HepG2 (cell line): Measurements from ENCODE around the gene GUK1. TPM values are rescaled to one million over a fixed set of nuclear protein-coding genes. Genes with fewer than 3 reads are reported as not detected.

Experiments
- ATAC-seq: fragments of 200-7000 bp; cut with Tn5 transposase; 3 replicates; pipeline ENCODE4 v1.9.1; 2020; ENCODE audit warnings: mild to moderate bottlenecking, moderate library complexity
- BruUV-seq: library from RNA; stranded (reverse); fragments of 400-500 nt; replicated peaks from 2 replicates; lab custom pipeline; 2021; lab: Mats Ljungman, UMichigan
- CTCF ChIA-PET: fragments of 300-600 bp; formaldehyde crosslinking; extraction: SDS; loops from one replicate; lab custom pipeline; 2021; ENCODE audit warnings: low total read pairs, inconsistent platforms, low intra/inter-chr PET ratio; lab: Yijun Ruan, JAX
- POLR2A ChIA-PET: fragments of 350-600 bp; sonication (Branson Sonifier 250); formaldehyde crosslinking; loops from one replicate; lab custom pipeline; 2020; ENCODE audit warnings: antibody characterized with exemption, inconsistent platforms; lab: Yijun Ruan, JAX
- DNase-seq: peaks from one replicate; pipeline ENCODE4 v3.0.0-alpha.2; 2015; ENCODE audit warnings: low spot score
- FAIRE-seq: peaks from 3 replicates; lab custom pipeline; 2011; peaks lifted over from hg19 to GRCh38; lab: Jason Lieb, UNC
- H2AFZ ChIP-seq: one replicate; pipeline ENCODE4 v1.6.1; 2011; ENCODE audit warnings: low read length, inconsistent platforms
- H3K27ac ChIP-seq: fragments of 300-600 bp; 3 replicates; pipeline ENCODE4 v1.8.0; 2011; ENCODE audit warnings: mixed run types, mild to moderate bottlenecking, mixed read lengths, low read length, inconsistent platforms; ENCODE audit not compliant: insufficient read depth; ENCODE audit errors: extremely low read length
- H3K27me3 ChIP-seq, 2 experiments: fragments of 200-600 bp in 1 of 2; 2 replicates in 1 of 2; 3 replicates in 1 of 2; pipeline versions ENCODE4 v1.6.0 to v1.8.0; 2011; ENCODE audit warnings: low read length in 2 of 2, mild to moderate bottlenecking in 2 of 2, moderate library complexity in 2 of 2, inconsistent platforms in 1 of 2; ENCODE audit not compliant: insufficient read depth in 2 of 2, control insufficient read depth in 1 of 2
- H3K36me3 ChIP-seq, 2 experiments: fragments of 200-600 bp in 1 of 2; replicated peaks in 1 of 2; 2 replicates in 1 of 2; 3 replicates in 1 of 2; pipeline versions ENCODE4 v1.5.1 to v1.8.0; 2011; ENCODE audit warnings: low read length in 2 of 2, inconsistent platforms in 1 of 2; ENCODE audit not compliant: insufficient read depth in 2 of 2, control insufficient read depth in 1 of 2
- H3K4me1 ChIP-seq: 2 replicates; pipeline ENCODE4 v1.5.1; 2012; ENCODE audit warnings: low read length, inconsistent platforms; ENCODE audit not compliant: insufficient read depth
- H3K4me2 ChIP-seq: 2 replicates; pipeline ENCODE4 v1.6.0; 2011; ENCODE audit warnings: low read depth, low read length, inconsistent platforms
- H3K4me3 ChIP-seq, 3 experiments: fragments of 200-600 bp in 1 of 3; sonication (generic), shearing (Covaris generic) in 1 of 3; replicated peaks in 1 of 3; 2 replicates each; pipeline ENCODE4 v1.5.1; 2011 to 2016; ENCODE audit warnings: low read length in 3 of 3, inconsistent platforms in 2 of 3, low read depth in 2 of 3, mild to moderate bottlenecking in 2 of 3, control low read depth in 1 of 3, mixed read lengths in 1 of 3; ENCODE audit not compliant: insufficient read depth in 1 of 3
- H3K79me2 ChIP-seq: one replicate; pipeline ENCODE4 v1.6.1; 2011; ENCODE audit warnings: low read length, inconsistent platforms; ENCODE audit not compliant: insufficient read depth
- H3K9ac ChIP-seq: 2 replicates; pipeline ENCODE4 v1.6.0; 2011; ENCODE audit warnings: mild to moderate bottlenecking, low read depth, low read length, inconsistent platforms; ENCODE audit not compliant: insufficient read depth
- H3K9me3 ChIP-seq: 2 replicates; pipeline ENCODE4 v1.5.1; 2012; ENCODE audit warnings: mild to moderate bottlenecking, low read length
- H4K20me1 ChIP-seq: 2 replicates; pipeline ENCODE4 v1.6.0; 2011; ENCODE audit warnings: inconsistent platforms, mild to moderate bottlenecking, low read length, moderate library complexity; ENCODE audit not compliant: insufficient read depth
- AGO2 ChIP-seq: fragments of 200-400 bp; formaldehyde crosslinking; optimal IDR thresholded peaks from 2 replicates; pipeline ENCODE3; 2017; ENCODE audit warnings: mild to moderate bottlenecking, low read depth, low read length, moderate library complexity
- HMG20B ChIP-seq: conservative IDR thresholded peaks from 2 replicates; pipeline ENCODE4 v1.6.1; 2016; ENCODE audit warnings: missing genetic modification reagents, missing compliant biosample characterization
- ZNF138 ChIP-seq: sonication (generic); formaldehyde crosslinking; IDR thresholded peaks from 2 replicates; pipeline ENCODE4 v1.5.0; 2020; ENCODE audit warnings: mild to moderate bottlenecking, low read depth, missing genetic modification reagents
- ZNF232 ChIP-seq: sonication (generic); formaldehyde crosslinking; IDR thresholded peaks from 2 replicates; pipeline ENCODE4 v1.4.0; 2020; ENCODE audit warnings: missing genetic modification reagents, borderline replicate concordance
- ZNF441 ChIP-seq: sonication (generic); formaldehyde crosslinking; IDR thresholded peaks from 2 replicates; pipeline ENCODE4 v1.7.0; 2021; ENCODE audit warnings: missing genetic modification reagents, borderline replicate concordance
- WGBS: methylation state at CpG from one replicate; pipeline ENCODE4 v1.1.6; 2017; ENCODE audit warnings: low lambda C conversion rate; 5-methylcytosine and 5-hydroxymethylcytosine counted together
- in situ Hi-C: cut with HindIII; loops from 2 replicates; pipeline ENCODE4 v1.10.0; 2017; ENCODE audit warnings: low pct_unique_long_range_greater_than_20kb; ENCODE audit not compliant: extremely low pct_ligation_motif_present
- intact Hi-C: fragments of 100-400 bp; cut with micrococcal nuclease; formaldehyde crosslinking; loops from one replicate; pipeline ENCODE4 v1.10.0; 2022; ENCODE audit not compliant: unreplicated experiment
- polyA plus RNA-seq, 8 experiments: library from polyadenylated mRNA; depleted of rRNA in 3 of 8; stranded (reverse) in 7 of 8; unstranded in 1 of 8; fragments of >200 nt; fragmentation: Illumina TruSeq in 4 of 8; extraction: Trizol in 4 of 8; gene quantifications; 2 replicates each; pipeline versions ENCODE4 v1.2.1 to v1.2.3, GENCODE V29; 2011 to 2016; ENCODE audit warnings: low read depth in 4 of 8, missing spikeins in 1 of 8, mixed read lengths in 1 of 8; ENCODE audit not compliant: insufficient read depth in 1 of 8
- total RNA-seq, 5 experiments: library from RNA; depleted of rRNA; stranded (reverse); fragments of >200 nt; fragmentation: Illumina TruSeq; extraction: Trizol; gene quantifications; 2 replicates each; pipeline ENCODE4 v1.2.3, GENCODE V29; 2016; ENCODE audit warnings: low read depth in 1 of 5
- TF ChIP-seq, protein P1 (sequence below): sonication (generic); formaldehyde crosslinking; IDR thresholded peaks from 2 replicates; pipeline ENCODE4 v1.5.0; 2020; ENCODE audit warnings: mild to moderate bottlenecking, missing genetic modification reagents
- TF ChIP-seq, protein P2 (sequence below): IDR thresholded peaks from 2 replicates; pipeline ENCODE4 v1.6.1; 2016

Gene GUK1
- total and polyA plus RNA-seq, 2 of the 13 experiments (the other 11 are each of a cell fraction or from before 2014, with no cell fraction given) = 116 to 154 TPM

DNA sequence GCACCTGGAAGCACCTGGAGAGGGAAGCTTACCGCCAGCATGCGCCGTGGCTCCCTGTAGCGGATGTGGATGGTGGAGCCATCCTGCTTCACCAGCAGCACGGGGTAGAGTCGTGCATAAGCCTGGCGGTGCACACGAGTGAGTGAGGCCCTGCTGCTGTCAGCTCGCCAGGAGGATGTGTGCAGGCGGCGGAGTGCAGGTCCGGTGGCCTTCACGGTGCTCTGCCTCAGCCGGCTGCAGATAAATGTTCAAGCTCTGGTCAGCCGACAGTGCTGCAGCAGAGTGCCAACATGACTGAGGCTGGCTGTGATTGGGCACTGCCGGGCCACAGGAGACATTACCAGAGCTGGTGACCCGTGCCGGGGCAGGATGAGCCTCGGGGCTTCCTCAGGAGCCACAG is 32.4 kb upstream of the GUK1 start:
- in situ Hi-C loops (no loop called here), intact Hi-C loops (no loop called here)
- TF ChIP-seq ZNF138 (no peak), AGO2 (peak; percentile 55)
- Histone ChIP-seq H3K9ac (peak overlapping the region; percentile 97; the same call in 1 of the 2 replicates), H3K27ac (no peak overlapping the region), H3K36me3 (peaks cover 2 to 7% of the 10 kb centered on the region in 2 experiments; a peak in 2 of 5 replicates), H3K9me3 (no peaks in the 10 kb centered on the region), H3K4me2 (peak overlapping the region; percentile 93), H3K79me2 (peaks cover 18% of the 10 kb centered on the region), H2AFZ (no peak overlapping the region), H4K20me1 (no peaks in the 10 kb centered on the region), H3K4me1 (peaks cover 35% of the 10 kb centered on the region), H3K4me3 (peak overlapping the region in 1 of 3 experiments; percentile 99; a peak in 2 of 6 replicates), H3K27me3 (no peaks in the 10 kb centered on the region; a peak in 1 of 5 replicates)
- WGBS = 98% methylated on average over 7 of the region's 19 CpGs
- BruUV-seq = no TSS peak
- ATAC-seq = no peak
- DNase-seq = no peak
- POLR2A ChIA-PET = no interaction called here
- CTCF ChIA-PET = no interaction called here
- no peak for FAIRE-seq

DNA sequence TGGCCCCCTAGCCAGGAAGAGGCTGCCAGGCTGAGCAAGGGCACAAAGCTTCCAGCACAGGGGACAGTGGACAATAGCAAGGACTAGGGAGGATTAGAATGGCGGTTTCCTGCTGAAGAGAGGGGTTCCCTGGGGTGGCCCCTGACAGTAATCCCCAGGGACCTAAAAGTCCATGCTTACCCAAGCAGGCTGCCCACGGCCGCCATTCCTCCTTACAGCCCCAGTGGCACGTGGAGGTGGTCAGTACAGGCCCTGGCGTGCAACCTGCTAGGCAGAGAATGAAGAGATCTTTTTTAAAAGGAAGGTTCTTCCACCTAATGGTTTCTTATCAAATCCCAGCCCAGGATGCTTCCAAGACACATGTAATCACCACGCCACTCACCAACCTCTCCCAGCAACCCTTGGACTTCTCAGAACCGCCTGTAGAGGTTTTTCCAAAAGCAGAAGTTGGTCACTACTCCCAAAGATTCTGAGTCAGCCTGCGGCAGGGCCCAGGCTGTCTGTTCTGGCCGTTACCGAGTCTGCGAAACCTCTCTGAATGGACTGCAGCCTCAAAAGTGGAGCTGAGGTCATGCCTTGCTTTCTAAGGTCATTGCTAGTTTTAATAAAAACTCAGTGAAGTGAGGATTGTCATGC is 31.9 kb upstream of the GUK1 start:
- Histone ChIP-seq H3K27me3 (no peaks in the 10 kb centered on the region; a peak in 1 of 5 replicates), H3K9ac (peak overlapping the region; percentile 97), H3K4me3 (peak overlapping the region; percentile 90 to 99 (median 97))
- 27% methylated on average over 5 of the region's 11 CpGs for WGBS
- TF ChIP-seq, protein P1, sequence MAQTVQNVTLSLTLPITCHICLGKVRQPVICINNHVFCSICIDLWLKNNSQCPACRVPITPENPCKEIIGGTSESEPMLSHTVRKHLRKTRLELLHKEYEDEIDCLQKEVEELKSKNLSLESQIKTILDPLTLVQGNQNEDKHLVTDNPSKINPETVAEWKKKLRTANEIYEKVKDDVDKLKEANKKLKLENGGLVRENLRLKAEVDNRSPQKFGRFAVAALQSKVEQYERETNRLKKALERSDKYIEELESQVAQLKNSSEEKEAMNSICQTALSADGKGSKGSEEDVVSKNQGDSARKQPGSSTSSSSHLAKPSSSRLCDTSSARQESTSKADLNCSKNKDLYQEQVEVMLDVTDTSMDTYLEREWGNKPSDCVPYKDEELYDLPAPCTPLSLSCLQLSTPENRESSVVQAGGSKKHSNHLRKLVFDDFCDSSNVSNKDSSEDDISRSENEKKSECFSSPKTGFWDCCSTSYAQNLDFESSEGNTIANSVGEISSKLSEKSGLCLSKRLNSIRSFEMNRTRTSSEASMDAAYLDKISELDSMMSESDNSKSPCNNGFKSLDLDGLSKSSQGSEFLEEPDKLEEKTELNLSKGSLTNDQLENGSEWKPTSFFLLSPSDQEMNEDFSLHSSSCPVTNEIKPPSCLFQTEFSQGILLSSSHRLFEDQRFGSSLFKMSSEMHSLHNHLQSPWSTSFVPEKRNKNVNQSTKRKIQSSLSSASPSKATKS = no peak
- TF ChIP-seq, protein P2, sequence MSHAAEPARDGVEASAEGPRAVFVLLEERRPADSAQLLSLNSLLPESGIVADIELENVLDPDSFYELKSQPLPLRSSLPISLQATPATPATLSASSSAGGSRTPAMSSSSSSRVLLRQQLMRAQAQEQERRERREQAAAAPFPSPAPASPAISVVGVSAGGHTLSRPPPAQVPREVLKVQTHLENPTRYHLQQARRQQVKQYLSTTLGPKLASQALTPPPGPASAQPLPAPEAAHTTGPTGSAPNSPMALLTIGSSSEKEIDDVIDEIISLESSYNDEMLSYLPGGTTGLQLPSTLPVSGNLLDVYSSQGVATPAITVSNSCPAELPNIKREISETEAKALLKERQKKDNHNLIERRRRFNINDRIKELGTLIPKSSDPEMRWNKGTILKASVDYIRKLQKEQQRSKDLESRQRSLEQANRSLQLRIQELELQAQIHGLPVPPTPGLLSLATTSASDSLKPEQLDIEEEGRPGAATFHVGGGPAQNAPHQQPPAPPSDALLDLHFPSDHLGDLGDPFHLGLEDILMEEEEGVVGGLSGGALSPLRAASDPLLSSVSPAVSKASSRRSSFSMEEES = no peak
- 0 out of 2 replicates have a peak, but pooled peaks have one; percentile 7 for TF ChIP-seq ZNF232 (CRISPR knock-in tag)
- 0 out of 2 replicates have a peak, but pooled peaks have one; percentile 0 for TF ChIP-seq ZNF441 (CRISPR knock-in tag)
- TF ChIP-seq HMG20B (CRISPR knock-in tag) = no peak
- TF ChIP-seq, all 625 proteins: peak for 2
- FAIRE-seq (no peak), ATAC-seq (no peak), DNase-seq (no peak)
- H3K79me2 ChIP-seq = peaks cover 18% of the 10 kb centered on the region
- no peak overlapping the region for H2AFZ ChIP-seq
- POLR2A ChIA-PET = interaction anchor here (0.8 to 1.3 kb wide), 2 partner anchors 8 to 24 kb away, joined by 3 read pairs; no protein-coding TSS in a partner anchor
- BruUV-seq = no TSS peak
- H4K20me1 ChIP-seq = no peaks in the 10 kb centered on the region
- intact Hi-C loops = no loop called here
- H3K36me3 ChIP-seq = peaks cover 2 to 7% of the 10 kb centered on the region in 2 experiments; a peak in 2 of 5 replicates
- H3K4me1 ChIP-seq = peaks cover 35% of the 10 kb centered on the region
- H3K27ac ChIP-seq = peak overlapping the region; percentile 79
- no peaks in the 10 kb centered on the region for H3K9me3 ChIP-seq
- in situ Hi-C loops = no loop called here
- CTCF ChIA-PET = no interaction called here
- peak overlapping the region; percentile 93 for H3K4me2 ChIP-seq
